Measurements from ENCODE around the gene LRTM1. TPM values are rescaled to one million over a fixed set of nuclear protein-coding genes. Genes with fewer than 3 reads are reported as not detected.

The LRTM1 gene
- total RNA-seq, 1 donor from 2014 or later, result not detected

DNA sequence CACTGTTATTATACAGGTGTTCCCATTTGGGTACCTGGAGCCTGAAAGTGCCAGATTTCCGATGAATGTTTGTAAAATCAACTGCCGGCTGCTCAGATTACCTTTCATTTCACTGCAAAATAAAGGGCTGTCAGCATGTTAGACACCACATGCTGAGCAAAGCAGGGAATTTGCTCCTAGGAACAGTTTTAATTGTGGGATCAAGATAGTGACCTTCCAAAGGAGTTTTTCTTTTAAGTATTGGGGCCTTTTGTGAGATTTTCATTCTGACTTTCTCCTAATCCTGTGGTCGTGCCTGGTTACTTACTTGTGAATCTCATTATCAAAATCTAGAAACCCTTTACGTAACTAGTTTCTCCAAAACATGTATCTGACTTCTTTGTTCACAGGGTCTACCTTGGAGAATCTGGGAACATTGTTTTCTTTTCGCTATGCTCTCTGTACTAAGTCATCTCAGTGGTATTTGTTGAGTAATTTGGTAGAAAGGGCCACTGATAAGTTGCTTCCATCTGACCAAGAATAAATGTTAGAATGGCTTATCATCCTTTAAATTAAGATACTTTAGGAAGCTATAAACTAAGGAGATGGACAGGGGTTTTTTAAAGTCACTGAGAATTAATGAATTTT lies 40.8 kb upstream of the LRTM1 start:
- Histone ChIP-seq H3K4me3 (no peak overlapping the region), H3K4me2 (peak overlapping the region; percentile 7), H3K36me3 (no peaks in the 10 kb centered on the region), H4K20me1 (ENCODE audit: low read depth) (no peaks in the 10 kb centered on the region), H3K79me2 (ENCODE audit: low read depth) (no peaks in the 10 kb centered on the region), H3K27ac (no peak overlapping the region), H3K27me3 (no peaks in the 10 kb centered on the region), H3K9ac (no peak overlapping the region), H3K9me3 (ENCODE audit: low read depth) (no peaks in the 10 kb centered on the region), H3F3A (ENCODE audit: low read depth) (no peaks in the 10 kb centered on the region), H3K4me1 (peaks cover 13% of the 10 kb centered on the region), H2AFZ (replicated peaks) (no peak overlapping the region)
- peak overlapping the region; percentile 85 for H3K27ac Mint-ChIP-seq
- no peak overlapping the region for H3K4me3 Mint-ChIP-seq
- peak; percentile 53 for DNase-seq (ENCODE audit: low spot score)
- H3K9me3 Mint-ChIP-seq, result no peaks in the 10 kb centered on the region
- H3K27me3 Mint-ChIP-seq (ENCODE audit: insufficient read depth, low read depth), result peaks cover 12% of the 10 kb centered on the region
- H3K4me1 Mint-ChIP-seq, result peaks cover 62% of the 10 kb centered on the region
- no peaks in the 10 kb centered on the region for H3K36me3 Mint-ChIP-seq
- TF ChIP-seq EZH2phosphoT487 (IDR thresholded peaks at IDR 0.05) (peak; percentile 46), EZH2 (IDR thresholded peaks at IDR 0.05) (no peak)

DNA sequence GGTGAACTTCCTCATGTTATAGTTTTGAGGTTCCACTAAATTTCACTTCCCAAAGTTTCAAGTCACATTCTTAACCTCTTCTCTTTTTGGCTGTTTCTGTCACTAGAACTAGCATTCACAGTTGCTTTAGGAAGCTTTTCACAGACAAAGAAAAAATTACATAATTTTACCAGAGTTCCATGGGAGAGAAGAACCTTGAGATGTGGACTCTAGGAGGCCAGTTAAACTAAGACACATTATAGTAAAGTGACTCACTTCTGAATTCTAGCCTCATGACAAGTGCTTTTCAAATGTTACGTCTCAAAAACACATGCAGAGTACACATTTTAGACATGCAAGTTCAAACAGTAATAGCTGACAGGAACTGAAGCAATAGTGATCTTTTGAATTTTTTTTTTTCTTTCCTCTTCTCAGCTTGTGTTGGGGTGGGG lies 39.9 kb upstream of the LRTM1 start:
- Mint-ChIP-seq H3K4me3 (no peak overlapping the region), H3K4me1 (peaks cover 60% of the 10 kb centered on the region), H3K36me3 (no peaks in the 10 kb centered on the region), H3K27me3 (ENCODE audit: insufficient read depth, low read depth) (peaks cover 11% of the 10 kb centered on the region), H3K9me3 (no peaks in the 10 kb centered on the region), H3K27ac (no peak overlapping the region)
- no peak for TF ChIP-seq CTCF (IDR thresholded peaks at IDR 0.05)
- TF ChIP-seq EZH2 (IDR thresholded peaks at IDR 0.05), result no peak
- H3K27me3 ChIP-seq, result no peaks in the 10 kb centered on the region
- no peak overlapping the region for H2AFZ ChIP-seq (replicated peaks)
- H3K9me3 ChIP-seq (ENCODE audit: low read depth), result no peaks in the 10 kb centered on the region
- H4K20me1 ChIP-seq (ENCODE audit: low read depth), result no peaks in the 10 kb centered on the region
- no peak overlapping the region for H3K4me3 ChIP-seq
- H3F3A ChIP-seq (ENCODE audit: low read depth), result no peaks in the 10 kb centered on the region
- no peaks in the 10 kb centered on the region for H3K36me3 ChIP-seq
- no peak for DNase-seq (ENCODE audit: low spot score)
- no peak overlapping the region for H3K4me2 ChIP-seq
- no peak overlapping the region for H3K9ac ChIP-seq
- H3K27ac ChIP-seq, result no peak overlapping the region
- peaks cover 9% of the 10 kb centered on the region for H3K4me1 ChIP-seq
- H3K79me2 ChIP-seq (ENCODE audit: low read depth), result no peaks in the 10 kb centered on the region

GRCh38 chr3:54966979-54967378 lies 39.1 kb upstream of the LRTM1 start:
- H3K36me3 Mint-ChIP-seq, result no peaks in the 10 kb centered on the region
- Histone ChIP-seq H3K27ac (no peak overlapping the region), H3K4me2 (no peak overlapping the region), H3K36me3 (no peaks in the 10 kb centered on the region), H3K27me3 (no peaks in the 10 kb centered on the region), H2AFZ (replicated peaks) (no peak overlapping the region), H3K4me1 (peaks cover 9% of the 10 kb centered on the region), H3F3A (ENCODE audit: low read depth) (no peaks in the 10 kb centered on the region), H3K9me3 (ENCODE audit: low read depth) (no peaks in the 10 kb centered on the region), H3K9ac (no peak overlapping the region), H3K4me3 (no peak overlapping the region), H3K79me2 (ENCODE audit: low read depth) (no peaks in the 10 kb centered on the region), H4K20me1 (ENCODE audit: low read depth) (no peaks in the 10 kb centered on the region)
- H3K9me3 Mint-ChIP-seq, result no peaks in the 10 kb centered on the region
- peaks cover 9% of the 10 kb centered on the region for H3K27me3 Mint-ChIP-seq (ENCODE audit: insufficient read depth, low read depth)
- H3K27ac Mint-ChIP-seq, result no peak overlapping the region
- peaks cover 56% of the 10 kb centered on the region for H3K4me1 Mint-ChIP-seq
- DNase-seq (ENCODE audit: low spot score), result no peak
- H3K4me3 Mint-ChIP-seq, result no peak overlapping the region
- TF ChIP-seq EZH2phosphoT487 (IDR thresholded peaks at IDR 0.05) (no peak), CTCF (IDR thresholded peaks at IDR 0.05) (no peak), EZH2 (IDR thresholded peaks at IDR 0.05) (no peak)

DNA sequence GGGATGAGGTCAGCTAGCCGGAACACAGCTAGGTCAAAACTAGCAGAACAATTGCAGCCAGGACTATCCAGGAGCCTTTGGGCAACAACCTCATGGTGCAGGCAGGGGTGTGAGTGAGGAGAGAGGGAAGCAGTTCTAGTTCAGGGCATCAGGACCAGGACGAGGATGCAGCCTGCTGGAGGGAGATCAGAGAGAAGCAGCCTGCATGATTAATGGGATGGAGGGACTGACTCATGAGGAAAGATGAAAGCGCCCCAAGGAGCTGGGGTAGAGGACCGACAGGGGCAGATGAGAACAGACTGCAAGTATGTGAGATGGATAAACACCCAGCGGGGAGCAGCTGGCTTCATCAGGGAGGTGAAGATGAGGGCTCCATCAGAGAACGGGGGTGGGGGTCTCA lies 37.9 kb upstream of the LRTM1 start:
- H3K4me1 Mint-ChIP-seq, result peaks cover 58% of the 10 kb centered on the region
- peaks cover 9% of the 10 kb centered on the region for H3K27me3 Mint-ChIP-seq (ENCODE audit: insufficient read depth, low read depth)
- no peak overlapping the region for H3K27ac ChIP-seq
- TF ChIP-seq CTCF (IDR thresholded peaks at IDR 0.05), result no peak
- TF ChIP-seq EZH2 (IDR thresholded peaks at IDR 0.05), result no peak
- no peak for TF ChIP-seq EZH2phosphoT487 (IDR thresholded peaks at IDR 0.05)
- no peaks in the 10 kb centered on the region for H3K27me3 ChIP-seq
- no peaks in the 10 kb centered on the region for H3K79me2 ChIP-seq (ENCODE audit: low read depth)
- no peaks in the 10 kb centered on the region for H3K36me3 ChIP-seq
- H3F3A ChIP-seq (ENCODE audit: low read depth), result no peaks in the 10 kb centered on the region
- no peaks in the 10 kb centered on the region for H3K36me3 Mint-ChIP-seq
- no peaks in the 10 kb centered on the region for H3K9me3 Mint-ChIP-seq
- H3K9me3 ChIP-seq (ENCODE audit: low read depth), result no peaks in the 10 kb centered on the region
- H3K27ac Mint-ChIP-seq, result no peak overlapping the region
- H3K4me3 ChIP-seq, result no peak overlapping the region
- H3K4me1 ChIP-seq, result peaks cover 9% of the 10 kb centered on the region
- H3K4me3 Mint-ChIP-seq, result no peak overlapping the region
- H2AFZ ChIP-seq (replicated peaks), result no peak overlapping the region
- no peak overlapping the region for H3K9ac ChIP-seq
- no peak overlapping the region for H3K4me2 ChIP-seq
- DNase-seq (ENCODE audit: low spot score), result no peak
- no peaks in the 10 kb centered on the region for H4K20me1 ChIP-seq (ENCODE audit: low read depth)

Data from neural progenitor cell (in vitro differentiated cells).